GM18511 (cell line): Measurements from ENCODE around the gene TENM3.

Experiments
- ATAC-seq: cut with Tn5 transposase; IDR thresholded peaks from one replicate; pipeline ENCODE4 v1.9.1; 2021; ENCODE audit warnings: mild to moderate bottlenecking, moderate library complexity; ENCODE audit not compliant: unreplicated experiment

TENM3 gene

DNA sequence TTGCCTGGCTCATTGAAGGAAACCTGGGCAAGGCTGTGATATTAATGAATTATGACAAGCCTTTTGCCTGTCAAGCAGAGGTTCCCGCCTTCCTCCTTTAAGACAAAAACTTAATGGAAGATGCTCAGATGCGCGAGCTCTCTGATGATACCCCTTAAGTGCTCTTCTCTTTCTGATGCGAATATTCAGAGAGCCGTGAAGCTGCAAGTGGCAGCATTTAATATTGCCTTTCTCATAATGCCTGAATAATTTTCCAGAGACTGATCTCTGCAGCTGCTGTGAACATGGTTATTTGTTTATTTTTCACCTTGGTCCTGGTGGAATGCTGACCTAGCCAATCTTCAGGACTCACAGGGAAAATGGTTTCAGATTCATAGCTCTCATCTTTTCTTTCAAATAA, 251.8 kb downstream of the TENM3 start:
- ATAC-seq: no peak

DNA sequence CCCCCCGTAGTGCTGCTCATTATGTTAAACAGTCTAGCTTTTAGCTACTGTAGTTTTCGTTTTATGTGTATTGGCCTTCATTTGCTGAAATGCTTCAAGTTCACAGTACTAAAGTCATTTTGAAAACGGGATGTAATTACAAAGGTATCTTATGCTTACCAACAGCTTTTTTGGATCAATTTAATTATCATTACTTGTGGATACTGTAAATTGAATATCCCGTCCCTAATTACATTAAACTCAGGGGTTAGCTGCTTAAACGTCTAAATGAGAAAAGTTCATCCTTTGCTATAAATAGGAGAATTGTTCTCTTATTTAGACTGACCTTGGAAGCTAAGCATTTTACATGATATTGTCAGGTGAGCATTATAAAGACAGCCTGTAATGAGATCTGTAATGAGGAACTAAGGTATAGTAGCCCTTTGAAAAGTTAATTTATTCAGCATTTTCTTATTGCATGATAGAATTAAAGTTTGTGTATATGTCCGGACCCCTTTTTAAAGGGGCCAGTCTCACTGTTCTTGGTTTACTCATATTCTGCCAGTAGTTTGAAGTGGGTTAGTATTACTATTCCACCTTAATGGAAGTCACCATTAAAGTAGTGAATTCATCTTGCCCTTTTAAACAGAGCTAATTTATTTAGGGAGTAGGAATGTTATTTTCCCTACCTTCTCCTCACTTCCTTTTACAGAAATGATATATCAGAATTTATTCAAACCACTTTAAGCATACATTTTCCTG, 252.6 kb downstream of the TENM3 start:
- ATAC-seq: no peak

DNA sequence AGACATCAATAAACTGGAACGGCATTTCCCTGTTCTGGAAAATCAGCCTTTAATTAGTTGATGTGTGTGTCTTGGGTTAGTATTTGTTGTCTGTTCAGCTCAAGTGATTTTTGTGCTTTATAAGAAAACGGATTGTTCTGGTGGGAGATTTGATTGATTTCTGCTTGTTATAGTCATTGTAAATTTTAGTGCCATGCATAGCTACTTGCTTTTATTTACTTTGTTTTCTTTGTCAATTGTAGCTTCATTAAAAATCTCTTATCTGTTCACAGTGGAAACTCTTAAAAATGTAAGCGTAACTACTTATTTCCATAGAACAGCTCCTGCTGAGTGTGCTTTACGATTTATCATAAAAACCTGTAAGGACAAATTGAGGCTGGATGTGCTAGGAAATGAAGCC, 253.2 kb downstream of the TENM3 start:
- ATAC-seq: no peak

DNA sequence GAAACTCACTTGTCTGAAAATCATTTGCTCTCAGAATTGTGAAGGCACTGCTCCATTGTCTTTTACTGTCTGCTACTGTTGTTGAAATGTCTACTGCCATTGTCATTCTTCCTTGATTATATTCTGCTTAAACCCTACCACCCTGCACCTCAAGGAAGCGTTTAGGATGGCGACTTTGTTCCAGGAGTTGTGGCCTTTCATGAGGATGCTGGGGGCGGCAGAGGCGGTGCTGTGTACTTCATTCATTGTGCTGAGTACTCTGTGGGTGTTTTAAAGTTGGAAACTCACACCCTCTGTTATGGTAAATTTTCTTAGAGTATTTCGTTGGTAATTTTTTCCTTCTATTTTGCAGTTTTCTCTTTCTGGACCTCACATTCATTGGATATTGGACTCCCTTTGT, 258.9 kb downstream of the TENM3 start:
- ATAC-seq: no peak

DNA sequence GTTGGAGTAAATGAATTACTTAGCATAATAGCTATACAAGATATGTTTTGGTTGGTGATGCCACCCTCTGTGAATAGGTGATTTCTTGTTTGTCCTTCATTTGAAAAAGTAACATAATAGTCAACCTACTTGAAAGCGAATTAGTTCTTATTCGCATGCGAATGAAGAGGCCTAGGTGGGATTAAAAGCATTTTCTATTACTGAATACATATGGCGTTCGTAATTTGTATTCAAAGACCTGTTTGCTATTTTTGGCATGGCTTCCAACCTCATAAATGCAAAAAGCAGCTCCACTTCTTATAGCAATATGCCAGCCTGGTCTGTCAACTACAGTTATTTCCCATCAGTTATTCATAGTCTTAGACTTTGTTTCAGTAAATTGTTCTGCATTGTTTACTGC, 261.3 kb downstream of the TENM3 start:
- ATAC-seq: no peak

DNA sequence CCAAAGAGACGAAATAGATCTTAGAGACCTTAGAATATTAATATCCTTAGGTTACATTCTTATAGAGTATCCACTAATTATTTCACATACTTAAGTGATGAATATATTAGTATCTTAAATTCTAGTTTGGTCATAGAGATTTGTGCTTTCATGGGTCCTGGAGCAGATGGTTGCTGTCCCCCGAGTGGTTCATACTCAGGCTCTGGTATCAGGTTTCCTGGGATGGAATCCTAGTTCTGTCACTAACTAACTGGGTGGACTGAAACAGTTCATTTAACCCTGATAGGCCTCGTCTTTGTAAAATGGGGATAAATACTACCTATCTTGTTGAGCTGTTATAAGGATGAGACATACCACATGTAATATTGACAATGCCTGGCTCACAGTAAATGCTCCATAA, 264.6 kb downstream of the TENM3 start:
- ATAC-seq: no peak

DNA sequence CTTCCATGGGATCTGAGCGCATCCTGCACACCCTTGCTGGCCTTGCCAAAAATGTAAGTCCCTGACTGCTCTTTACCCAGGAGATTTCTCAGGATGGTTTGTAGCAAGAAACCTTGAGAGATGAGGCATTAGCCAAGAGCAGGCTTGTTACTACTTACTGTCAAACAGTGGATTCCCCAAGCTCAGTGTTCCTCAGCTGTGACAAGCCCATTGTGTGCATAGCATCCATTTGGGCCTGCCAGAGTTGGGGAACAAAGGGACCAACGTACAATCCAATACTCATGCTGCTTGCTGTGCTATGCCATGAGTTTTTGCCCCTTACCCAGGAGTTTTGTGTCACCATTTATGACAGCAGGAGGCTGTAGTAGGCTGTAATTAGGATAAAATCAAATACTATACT, 267.6 kb downstream of the TENM3 start:
- no peak for ATAC-seq

DNA sequence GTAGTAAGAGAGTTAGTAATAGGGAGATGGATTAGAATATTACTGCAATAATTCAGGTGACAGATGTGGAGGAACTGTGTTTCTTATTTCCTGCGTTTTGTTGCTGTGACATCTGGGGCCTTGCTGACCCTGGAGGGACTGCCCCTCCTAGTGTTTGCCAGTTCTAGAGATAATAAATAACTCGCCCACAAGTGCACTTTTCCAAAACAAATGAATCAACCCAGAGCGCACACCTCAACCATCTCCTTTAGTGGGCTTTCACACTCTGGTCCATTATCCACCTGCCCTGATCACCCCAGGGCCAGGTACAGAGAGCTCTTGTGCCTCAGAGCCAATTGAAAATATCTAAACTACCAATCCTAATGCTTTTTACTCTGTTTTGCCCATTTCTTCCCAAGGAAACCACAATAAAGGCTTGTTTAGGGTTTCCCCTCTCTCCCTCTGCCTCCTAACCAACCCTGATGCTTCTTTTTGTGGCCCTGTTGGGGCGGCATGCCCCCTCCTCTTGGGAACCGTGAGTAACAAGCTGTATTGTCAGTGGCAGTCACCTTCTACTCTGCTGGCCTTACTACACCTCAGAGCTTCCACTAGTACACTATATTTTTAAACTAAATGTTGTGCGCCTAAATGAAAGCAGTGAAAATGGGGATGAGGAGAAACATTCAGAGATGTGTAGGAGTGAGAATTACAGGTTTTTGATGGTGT, 270.5 kb downstream of the TENM3 start:
- peak; percentile 56 for ATAC-seq

DNA sequence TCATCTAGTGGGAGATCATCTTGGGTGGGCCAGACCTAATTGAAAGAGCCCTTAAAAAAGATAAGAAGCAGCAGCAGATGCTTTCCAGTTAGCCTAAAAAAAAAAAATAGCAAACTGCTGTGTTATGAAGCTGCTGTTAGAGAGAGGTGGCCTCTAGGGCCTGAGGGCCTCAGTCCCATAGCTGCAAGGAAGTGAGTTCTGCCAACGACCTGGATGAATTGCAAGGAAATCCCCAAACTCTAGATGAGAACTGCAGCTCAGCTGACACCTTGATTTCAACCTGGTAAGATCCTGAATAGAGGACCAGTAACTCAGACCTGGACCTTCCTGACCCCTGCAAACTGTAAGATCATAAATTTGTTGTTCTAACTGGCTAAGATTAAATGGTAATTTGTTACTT, 275.2 kb downstream of the TENM3 start:
- ATAC-seq: no peak

DNA sequence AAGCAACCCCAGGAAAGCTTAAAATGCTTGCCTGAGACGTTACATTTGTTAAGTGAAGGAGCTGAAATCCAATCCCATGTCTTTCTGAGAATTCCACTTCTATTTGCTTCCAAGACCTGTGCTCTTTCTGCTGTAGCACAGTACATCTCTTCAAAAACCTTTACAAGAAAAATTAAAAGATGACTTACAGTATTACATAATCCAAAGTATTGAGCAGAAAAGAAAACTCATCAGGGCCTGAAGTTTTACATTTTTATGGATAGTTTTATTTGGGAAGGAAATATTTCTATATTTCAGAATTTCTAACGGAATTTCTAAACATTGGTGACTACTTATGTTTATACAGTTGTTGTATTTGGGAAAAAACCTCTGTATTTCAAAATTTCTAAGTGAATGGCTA, 276.3 kb downstream of the TENM3 start:
- no peak for ATAC-seq

DNA sequence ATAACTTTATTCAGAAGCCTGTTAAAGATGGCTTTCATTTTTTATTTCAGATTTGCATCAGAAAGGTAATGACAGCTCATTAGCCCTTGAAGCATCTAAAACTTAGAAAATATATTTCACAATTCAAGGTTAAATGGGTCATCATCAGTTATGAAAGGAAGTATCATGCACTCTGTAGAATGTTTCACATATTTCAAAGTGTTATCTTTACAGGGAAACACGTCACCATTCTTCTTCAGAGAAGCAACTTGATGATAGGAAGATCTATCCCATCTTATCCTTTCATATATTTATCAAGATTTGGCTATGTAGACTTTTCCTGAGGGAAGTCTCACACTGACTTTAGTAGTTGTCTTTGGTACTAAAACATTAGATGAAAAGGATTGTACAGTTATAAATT, 277.8 kb downstream of the TENM3 start:
- ATAC-seq: no peak

DNA sequence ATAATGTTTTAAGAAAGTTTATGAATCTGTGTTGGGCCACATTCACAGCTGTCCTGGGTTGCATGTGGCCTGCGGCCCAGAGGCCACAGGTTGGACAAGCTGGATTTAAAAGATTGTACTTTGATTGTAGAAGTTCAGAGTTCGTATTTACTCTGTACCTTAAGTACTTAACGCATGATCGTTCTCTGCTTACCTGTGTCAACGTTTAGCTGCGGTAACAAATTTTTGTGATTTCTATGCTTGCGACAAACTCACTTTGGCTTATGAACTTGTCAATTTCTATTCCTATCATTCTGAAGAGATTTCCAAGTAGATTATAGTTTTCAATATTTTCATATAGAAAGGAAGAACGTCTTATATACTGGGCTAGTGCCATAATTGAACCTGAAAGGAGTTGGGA, 285.6 kb downstream of the TENM3 start:
- no peak for ATAC-seq

DNA sequence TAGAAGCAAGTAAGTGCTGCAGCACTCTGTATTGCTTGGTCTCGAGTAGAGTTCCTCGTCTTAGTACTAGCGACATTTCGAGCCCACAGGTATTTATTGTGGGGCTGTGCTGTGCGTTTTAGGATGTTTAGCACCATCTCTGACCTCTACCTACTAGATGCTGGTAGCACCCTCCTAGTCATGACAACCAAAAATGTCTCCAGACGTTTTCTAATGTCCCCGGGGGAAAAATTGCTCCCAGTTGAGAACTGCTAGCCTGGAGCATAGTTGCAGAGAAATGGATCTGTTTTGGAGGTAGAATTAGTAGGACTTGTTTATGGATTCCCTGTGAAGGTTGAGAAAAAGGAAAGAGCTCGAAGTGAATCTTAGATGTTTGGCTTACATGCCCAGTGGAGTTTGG, 287.2 kb downstream of the TENM3 start:
- no peak for ATAC-seq

DNA sequence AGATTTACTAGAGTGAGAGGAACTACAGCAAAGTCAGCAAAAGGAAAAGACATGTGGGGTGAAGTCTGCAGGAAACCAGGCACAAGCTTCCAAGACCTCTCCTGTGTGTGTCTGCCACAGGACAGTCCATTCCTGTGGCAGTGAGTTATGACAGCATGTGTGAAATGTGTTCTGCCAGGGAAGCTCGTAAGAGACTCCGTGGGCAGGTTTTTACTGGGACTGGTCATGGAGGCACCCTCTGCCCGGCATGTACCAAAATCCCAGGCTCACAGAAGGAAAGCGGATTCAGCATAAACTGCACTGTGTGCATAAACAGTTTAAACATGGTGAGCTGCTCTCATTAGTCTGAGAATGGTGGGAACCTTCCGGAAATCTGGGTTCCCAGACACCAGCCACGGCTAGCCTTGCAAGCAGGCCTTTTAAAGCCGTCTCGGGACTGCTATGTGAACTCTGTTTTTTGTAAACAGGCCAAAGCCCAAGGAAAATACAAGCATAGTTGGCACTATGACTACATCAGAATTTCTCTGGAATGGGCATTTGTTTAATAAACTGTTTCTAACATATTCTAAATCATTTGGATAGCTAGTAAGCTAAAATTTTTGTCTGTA, 288.5 kb downstream of the TENM3 start:
- no peak for ATAC-seq

DNA sequence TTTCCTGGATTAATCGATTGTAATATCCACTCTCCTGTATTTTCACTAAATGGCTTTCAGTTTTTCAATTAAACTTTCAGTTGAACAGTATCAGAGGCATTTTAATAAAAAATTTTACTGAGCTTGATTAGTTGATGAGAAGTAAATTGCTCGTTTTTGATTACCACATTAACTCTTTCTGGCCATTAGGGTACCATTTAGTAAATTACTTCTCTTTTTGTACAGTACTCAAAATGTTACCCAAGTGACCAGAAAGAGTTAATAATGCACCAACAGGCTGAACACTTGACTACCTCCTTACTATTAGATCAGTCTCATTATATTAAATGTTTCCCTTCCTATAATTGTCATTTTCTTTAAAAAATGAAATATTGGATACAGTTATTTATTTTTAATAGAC, 289.2 kb downstream of the TENM3 start:
- ATAC-seq: no peak

DNA sequence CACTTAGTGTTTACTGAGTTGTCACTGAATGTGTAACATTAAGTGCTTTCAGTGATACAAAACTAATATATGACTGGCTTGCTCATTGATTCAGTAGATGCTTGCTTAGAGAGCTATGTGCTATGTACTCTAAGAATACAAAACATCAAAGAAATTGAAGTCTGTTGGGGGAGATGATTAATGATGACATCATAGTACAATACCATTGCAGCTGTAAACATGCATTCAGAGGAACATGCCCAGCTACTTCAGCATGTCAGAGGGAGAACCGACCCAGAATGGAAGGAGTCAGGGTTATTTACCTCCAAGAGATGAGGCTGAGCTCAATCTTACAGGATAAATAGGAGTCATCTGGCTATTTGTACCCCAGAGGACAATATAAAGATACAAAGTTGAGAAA, 290.8 kb downstream of the TENM3 start:
- ATAC-seq: no peak

DNA sequence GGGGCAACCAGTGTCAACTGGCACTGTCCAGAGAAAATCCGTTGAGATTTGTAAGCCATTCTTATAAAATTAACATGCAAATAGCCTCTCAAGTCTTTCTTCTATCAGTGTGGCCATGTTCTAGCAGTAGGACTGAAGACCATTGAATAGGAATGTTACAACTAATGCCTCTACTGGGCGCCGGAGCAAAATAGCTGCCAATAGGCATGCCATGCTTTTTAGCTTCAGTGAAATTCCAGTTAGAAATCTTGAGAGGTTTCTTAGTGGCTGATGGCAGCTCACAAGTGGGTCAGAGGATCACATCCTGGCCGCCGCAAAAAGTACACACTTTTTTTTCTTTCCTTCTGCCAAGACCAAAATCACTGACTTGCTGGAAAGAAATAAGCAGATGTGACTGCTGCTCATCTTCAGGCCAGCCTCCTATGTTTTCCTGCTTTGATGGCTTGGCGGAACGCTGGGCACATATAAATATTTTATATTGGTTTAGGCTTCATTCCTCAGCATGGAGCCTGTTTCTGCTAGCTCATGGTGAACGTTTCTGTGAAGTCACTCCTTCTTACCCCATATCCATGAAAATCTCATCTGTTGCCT, 293.1 kb downstream of the TENM3 start:
- ATAC-seq: no peak

DNA sequence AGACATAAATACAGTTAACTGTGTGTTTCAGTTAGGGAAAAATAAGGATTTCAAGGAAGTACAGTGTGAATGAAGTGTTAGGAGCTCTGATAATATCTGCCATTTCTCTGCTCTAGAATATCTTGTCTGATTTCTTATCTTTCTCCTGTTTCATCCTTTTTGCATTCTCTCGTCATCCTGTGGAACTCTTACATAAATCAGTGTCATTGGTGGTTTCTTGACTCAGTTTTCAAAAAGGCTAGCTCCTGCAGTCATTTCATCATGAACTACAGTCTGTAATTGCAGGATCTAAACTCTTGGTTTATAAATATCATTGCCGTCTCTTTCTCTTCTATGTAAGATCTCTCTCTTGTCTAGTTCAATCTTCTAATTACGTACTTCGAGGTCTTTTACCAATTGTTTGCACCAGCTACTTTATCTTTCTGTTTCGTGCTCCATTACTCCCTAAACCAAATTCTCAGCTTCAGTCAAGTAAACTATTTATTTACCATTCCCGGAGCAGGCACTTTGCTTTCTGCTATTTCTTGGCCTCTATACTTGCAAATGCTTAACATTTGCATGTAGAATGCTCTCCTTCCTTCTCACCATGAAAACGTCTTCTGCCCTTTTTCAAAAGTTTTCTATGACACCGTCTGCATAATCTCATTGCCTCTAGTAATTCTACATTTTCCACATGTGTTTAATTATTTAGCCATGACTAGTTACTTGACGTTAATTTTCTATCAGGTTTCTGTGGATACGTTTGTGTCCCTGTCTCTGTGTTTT, 294.0 kb downstream of the TENM3 start:
- ATAC-seq: no peak

DNA sequence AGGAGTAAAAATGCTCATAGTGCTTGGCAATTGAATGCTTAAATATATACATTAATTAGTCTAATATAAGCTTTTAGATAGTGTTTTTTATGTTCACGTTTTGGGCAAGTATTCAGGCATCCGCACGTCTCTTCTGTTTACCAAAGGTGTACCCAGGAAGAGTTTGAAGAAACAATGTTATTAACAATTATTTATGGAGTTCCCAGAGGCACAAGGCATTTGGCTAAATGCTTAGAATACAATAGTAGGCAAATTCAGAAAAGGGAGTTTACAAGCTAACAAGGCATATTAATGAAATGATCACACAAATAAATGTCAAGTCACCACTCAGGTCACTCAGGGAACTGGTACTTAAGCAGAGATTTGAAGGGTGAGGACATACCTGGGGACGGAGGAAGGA, 294.8 kb downstream of the TENM3 start:
- no peak for ATAC-seq

DNA sequence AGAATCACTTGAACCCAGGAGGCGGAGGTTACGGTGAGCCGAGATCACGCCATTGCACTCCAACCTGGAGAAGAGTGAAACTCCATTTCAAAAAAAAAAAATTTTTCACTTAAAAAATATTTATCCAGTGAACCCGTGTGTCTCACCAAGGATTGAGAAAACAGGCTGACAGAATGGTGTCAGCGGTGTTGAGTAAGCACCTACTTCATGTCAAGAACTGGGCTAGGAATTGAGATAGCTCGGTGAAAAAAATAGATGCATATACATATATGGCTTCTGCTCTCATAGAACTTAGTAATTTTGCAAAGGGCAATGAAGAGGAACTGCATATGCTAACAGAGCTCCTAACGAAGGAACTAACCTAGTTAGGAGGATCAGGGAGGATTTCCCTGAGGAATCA, 297.3 kb downstream of the TENM3 start:
- no peak for ATAC-seq

DNA sequence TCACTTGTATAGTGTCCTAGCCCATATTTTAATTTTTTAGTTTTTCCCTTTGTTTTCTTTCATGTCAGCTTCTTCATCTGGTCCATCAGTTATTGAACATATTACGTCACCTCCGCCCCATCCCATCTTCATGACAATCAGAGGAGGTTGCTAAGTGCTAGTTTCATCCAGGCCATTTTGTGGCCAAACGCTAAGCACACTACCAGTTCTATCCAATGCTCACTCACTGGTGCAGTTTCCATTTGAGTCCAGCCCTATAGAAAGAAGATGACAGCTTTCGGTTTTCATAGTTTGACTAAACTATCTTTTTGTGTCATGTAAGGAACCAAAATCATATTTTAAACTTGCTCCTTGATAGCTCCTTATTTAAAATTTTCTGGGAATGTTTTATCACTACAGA, 304.2 kb downstream of the TENM3 start:
- peak; percentile 97 for ATAC-seq
